GM19452 (cell line): ENCODE data around the gene C19orf38.
"Not testable (repeated sequence)": the region's sequence is repeated elsewhere in the genome, so short reads cannot be mapped to it uniquely, and the experiment has no call there.

Experiments used
- ATAC-seq: cut with Tn5 transposase; IDR thresholded peaks from one replicate; pipeline ENCODE4 v1.9.1; 2021; ENCODE audit not compliant: unreplicated experiment

Gene C19orf38

DNA sequence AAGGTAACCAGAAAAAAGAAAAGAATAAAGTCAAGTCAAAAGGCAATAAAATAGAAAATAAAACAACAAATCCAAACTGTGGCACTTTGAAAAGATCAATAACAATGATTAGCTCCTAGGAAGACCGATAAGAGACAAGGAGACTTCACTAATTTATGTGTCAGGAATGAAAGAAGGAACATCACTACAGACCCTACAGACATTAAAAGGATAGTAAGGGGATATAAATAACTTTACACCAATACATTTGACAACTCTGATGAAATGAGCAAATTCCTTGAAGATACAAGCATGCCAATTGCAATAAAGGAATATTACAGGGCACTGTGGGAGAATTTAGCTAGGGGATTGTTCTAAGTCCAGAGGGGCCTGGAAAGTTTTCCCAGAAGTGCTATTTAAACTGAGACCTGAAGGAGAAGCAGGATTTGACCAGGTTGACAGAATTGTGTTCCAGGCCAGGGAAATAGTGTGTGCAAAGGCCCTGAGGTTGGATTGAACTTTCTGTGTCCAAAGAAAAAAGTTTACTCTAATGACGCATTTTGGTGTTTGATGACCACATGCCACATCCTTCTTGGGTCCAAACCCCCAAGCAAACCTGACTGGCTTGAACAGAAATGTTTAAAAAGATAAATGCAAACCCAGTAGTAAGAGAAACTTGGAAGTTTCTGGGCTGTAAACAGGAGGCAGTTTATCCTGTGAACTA, 1.6 kb upstream of the C19orf38 start:
- no peak for ATAC-seq

GRCh38 chr19:10850631-10851030, 2.4 kb downstream of the C19orf38 start:
- ATAC-seq = no peak

DNA sequence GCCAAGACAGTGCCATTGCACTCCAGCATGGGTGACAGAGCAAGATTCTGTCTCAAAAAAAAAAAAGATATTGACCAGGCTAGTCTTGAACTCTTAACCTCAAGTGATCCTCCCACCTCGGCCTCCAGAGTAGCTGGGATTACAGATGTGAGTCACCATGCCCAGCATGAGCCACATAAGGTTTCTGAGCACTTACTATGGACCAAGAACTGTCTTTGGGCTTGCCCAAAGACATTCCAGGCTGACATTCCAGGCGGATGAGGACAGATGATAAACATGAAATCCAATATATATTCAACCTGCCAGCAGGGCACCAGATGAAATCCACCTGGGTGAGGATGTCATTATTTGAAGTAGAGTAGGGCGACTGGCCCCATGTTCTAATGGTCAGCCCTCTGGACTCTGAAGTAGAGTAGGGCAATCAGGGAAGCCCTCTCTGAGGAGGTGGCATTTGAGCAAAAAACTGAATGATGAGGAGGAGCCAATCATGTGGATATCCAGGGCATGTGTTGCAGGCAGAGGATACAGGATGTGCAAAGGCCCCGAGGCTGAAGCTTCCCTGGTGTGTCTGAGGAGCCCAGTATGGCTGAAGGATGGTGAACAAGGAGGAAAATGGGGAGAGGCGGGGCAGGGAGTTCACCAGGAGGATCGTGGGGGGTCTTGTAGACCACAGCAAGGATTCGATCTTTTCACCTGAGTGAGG, 4.0 kb downstream of the C19orf38 start:
- no peak for ATAC-seq

- ATAC-seq = no peak
Measured at GRCh38 chr19:10852941-10853340, 4.7 kb downstream of the C19orf38 start.

- ATAC-seq = no peak
Measured at GRCh38 chr19:10854350-10855089, 6.3 kb downstream of the C19orf38 start.

GRCh38 chr19:10855879-10856522, 7.8 kb downstream of the C19orf38 start:
- no peak for ATAC-seq

- ATAC-seq = not testable (repeated sequence)
Measured at GRCh38 chr19:10856899-10857298, 8.7 kb downstream of the C19orf38 start.

DNA sequence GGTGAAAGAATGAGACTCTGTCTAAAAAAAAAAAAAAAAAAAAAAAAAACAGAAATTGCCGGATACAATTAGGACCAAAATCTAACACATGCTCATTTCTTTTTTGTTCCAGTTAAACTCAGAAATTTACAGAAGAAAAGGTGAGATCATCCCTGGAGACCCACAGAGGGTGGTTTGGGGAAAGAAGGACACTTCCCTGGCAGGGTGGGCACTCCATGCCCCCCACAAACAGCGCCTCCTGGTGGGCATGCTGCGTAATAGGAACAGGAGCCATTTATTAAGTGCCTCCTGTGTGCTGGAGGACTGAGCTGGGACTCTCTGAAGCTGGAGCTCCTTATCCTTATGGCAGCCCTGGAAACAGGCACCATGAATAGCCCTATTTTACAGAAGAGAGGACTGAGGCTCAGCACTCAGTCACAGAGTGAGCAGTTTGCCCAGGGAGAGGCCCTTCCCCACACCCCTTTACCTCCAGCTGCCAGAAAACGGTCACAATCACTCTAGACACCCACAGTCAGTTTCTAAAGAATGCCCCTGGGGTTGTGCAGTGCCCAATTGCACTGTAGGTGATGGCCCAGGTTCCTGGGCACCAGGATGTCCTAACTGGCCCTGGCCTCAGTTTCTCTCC, 10.1 kb downstream of the C19orf38 start:
- no peak for ATAC-seq

- ATAC-seq = no peak
Measured at GRCh38 chr19:10861103-10861651, 13.0 kb downstream of the C19orf38 start.

DNA sequence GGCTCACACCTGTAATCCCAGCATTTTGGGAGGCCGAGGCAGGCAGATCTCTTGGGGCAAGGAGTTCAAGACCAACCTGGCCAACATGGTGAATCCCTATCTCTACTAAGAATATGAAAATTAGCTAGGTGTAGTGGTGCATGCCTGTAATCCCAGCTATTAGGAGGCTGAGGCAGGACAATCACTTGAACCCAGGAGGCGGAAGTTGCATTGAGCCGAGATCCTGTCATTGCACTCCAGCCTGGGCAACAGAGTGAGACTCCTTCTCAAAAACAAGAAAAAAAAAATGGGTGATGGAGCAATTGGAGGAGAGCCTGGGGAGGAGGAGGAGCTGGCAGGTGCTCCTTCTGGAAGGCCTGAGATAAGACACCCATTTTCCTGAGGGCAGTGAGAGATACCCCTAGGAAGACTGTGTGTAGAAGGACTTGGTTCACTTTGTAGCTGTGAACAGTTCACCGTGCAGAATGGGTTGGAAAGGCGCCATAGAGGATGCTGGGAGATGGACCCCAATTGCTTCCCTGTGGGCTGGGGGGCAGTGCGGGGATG, 14.4 kb downstream of the C19orf38 start:
- ATAC-seq = no peak

DNA sequence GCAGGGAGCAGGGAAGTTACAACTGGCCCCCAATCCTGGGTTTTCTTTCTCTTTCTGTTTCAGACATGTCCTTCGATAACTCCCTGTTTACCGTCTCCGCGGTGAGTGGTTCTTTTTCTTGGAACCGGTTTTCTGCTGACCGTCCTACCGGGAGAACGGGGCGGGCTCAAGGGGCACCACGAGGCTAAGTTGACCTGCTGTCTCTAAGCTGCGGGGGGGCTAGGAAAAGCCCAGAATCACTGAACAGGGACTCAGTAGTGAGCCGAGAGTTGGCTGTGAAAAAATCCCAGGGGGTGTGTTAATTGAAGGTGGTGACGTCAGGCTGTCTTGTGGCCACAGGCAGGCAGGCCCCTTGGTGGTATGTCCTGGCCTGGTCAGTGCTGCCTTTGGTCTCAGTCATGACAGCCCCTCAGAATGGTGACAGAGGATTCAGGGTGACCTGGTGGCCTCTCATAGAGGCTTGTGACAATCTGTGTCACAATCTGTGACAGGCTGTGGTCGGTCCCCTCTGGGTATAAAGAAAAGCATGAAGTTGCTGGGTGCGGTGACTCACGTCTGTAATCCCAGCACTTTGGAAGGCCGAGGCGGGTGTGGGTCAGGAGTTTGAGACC, 15.0 kb downstream of the C19orf38 start:
- no peak for ATAC-seq

GRCh38 chr19:10864538-10864899, 16.3 kb downstream of the C19orf38 start:
- ATAC-seq = no peak

- ATAC-seq = no peak
Measured at GRCh38 chr19:10866495-10866894, 18.3 kb downstream of the C19orf38 start.

- no peak for ATAC-seq
Measured at GRCh38 chr19:10868872-10869547, 20.8 kb downstream of the C19orf38 start.

- not testable (repeated sequence) for ATAC-seq
Measured at GRCh38 chr19:10869872-10870311, 21.7 kb downstream of the C19orf38 start.

GRCh38 chr19:10870501-10870954, 22.3 kb downstream of the C19orf38 start:
- no peak for ATAC-seq

DNA sequence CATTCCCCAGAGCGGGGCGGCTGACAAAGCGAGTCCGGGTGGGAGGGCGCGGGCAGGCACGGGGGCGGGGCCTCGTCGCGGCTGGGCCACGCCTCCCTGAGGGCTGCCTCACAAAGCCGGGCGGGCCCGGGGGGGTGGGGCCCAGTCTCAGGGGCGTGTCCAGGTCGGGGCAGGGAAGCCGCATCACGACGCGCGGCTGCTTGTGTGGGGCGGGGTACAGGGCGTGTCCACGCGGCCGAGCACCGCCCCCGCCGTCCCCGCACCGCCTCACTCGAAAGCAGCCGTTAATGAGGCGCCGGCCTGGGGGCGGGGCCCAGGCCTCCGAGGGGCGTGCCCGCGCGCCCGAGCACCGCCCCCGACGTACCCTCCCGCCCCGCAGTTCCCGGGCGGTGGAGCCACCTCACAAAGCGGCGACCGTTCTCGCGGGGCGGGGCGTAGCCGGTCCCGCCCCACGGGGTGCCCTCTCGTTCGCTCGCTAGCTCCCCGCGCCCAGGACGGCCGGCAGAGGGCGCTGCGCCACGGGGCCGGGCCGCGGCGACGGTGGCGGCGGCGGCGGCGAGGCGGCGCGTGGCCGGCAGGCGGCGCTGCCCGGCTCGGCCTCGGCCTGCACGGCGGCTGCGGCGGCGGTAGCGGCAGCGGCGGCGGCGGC, 22.9 kb downstream of the C19orf38 start, which contains the start of gene CARM1:
Gene CARM1, plus strand, starts transcription at position 599 of the 649 bp plus-strand sequence. CDS start 150 bp downstream, outside the sequence.
- peak; percentile 67 for ATAC-seq

DNA sequence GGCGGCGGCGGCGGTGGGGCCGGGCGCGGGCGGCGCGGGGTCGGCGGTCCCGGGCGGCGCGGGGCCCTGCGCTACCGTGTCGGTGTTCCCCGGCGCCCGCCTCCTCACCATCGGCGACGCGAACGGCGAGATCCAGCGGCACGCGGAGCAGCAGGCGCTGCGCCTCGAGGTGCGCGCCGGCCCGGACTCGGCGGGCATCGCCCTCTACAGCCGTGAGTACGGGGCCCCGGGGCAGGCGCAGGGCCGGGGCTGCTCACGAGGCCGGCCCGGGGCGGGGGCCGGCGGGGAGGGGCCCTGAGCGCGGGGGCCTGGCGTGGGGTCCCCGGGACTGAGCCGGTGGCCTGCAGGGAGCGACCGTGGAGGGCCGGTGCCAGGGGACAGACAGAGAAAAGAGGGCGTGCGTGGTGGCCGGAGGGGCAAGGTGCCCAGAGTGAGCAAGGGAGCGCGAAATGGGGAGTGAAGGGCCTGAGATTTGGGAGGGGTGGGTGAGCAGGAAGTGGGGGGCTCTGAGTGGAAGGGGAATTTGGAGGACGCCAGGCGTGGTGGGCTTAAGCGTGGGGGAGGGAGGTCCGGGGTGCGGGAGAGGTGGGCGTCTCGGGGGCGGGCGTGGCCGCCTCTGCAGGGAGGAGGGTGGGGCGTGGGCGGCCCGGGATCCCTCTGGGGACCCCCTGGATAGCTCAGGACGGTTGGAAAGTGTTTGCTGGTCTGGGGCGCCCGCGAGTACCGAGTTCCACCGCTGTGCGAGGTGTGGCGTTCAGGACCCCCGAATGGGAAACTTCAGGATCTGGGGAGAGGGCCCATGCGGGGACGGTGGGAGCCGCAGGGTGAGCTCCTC, 23.7 kb downstream of the C19orf38 start:
- no peak for ATAC-seq
